Uterus (tissue), 2 donors: ENCODE data around the gene RNU6-1.

Experiments
- CTCF ChIP-seq, 4 experiments: fragments of 200-600 bp in 2 of 4; fragments of 450-650 bp in 2 of 4; sonication (generic) in 2 of 4; IDR thresholded peaks; one replicate each; pipeline ENCODE4 v1.5.1; 2016 to 2019; ENCODE audit warnings: antibody characterized with exemption in 4 of 4, mild to moderate bottlenecking in 2 of 4, moderate library complexity in 1 of 4
- POLR2A ChIP-seq, 2 donors: fragments of 450-650 bp; IDR thresholded peaks; one replicate each; pipeline ENCODE4 v1.6.1; 2016; ENCODE audit warnings: antibody characterized with exemption in 2 of 2, mild to moderate bottlenecking in 1 of 2, moderate library complexity in 1 of 2

- no peak for TF ChIP-seq CTCF (IDR thresholded peaks at IDR 0.05)
- no peak for TF ChIP-seq POLR2A (IDR thresholded peaks at IDR 0.05)
These were observed 7.8 kb downstream of the RNU6-1 start for GRCh38 chr15:67832031-67832551.
